22Rv1 (cell line): Measurements from ENCODE around the gene APIP.

Experiments
- H3K27ac ChIP-seq: fragments of 450-650 bp; 2 replicates; pipeline ENCODE4 v1.5.1; 2017
- CTCF ChIP-seq: fragments of 450-650 bp; IDR thresholded peaks from 2 replicates; pipeline ENCODE4 v1.5.1; 2017; ENCODE audit warnings: mild to moderate bottlenecking
- ZFX ChIP-seq: fragments of 450-650 bp; IDR thresholded peaks from 2 replicates; pipeline ENCODE4 v1.6.1; 2017; ENCODE audit warnings: antibody characterized with exemption, borderline replicate concordance

APIP gene

GRCh38 chr11:34936945-34937629, 20.9 kb upstream of the APIP start:
- no peak overlapping the region for H3K27ac ChIP-seq
- TF ChIP-seq CTCF (no peak), ZFX (no peak)

- TF ChIP-seq ZFX: no peak
- no peak for TF ChIP-seq CTCF
- no peak overlapping the region for H3K27ac ChIP-seq
Measured at GRCh38 chr11:34929794-34930763, 13.9 kb upstream of the APIP start.

GRCh38 chr11:34928960-34929680, 12.9 kb upstream of the APIP start:
- no peak overlapping the region for H3K27ac ChIP-seq
- no peak for TF ChIP-seq ZFX
- no peak for TF ChIP-seq CTCF

- H3K27ac ChIP-seq: no peak overlapping the region
- TF ChIP-seq ZFX: no peak
- TF ChIP-seq CTCF: no peak
Measured at GRCh38 chr11:34928268-34928959, 12.2 kb upstream of the APIP start.

GRCh38 chr11:34926831-34927132, 10.6 kb upstream of the APIP start:
- no peak for TF ChIP-seq ZFX
- TF ChIP-seq CTCF: no peak
- no peak overlapping the region for H3K27ac ChIP-seq

- peak; percentile 81 for TF ChIP-seq CTCF
- no peak for TF ChIP-seq ZFX
- no peak overlapping the region for H3K27ac ChIP-seq
Measured at GRCh38 chr11:34926101-34926830, 10.1 kb upstream of the APIP start.
